GM10266 (cell line): ENCODE data around the gene FLT1.

Experiments used
- DNase-seq: peaks from one replicate; pipeline ENCODE4 v3.0.0; 2012; ENCODE audit errors: extremely low spot score
- CTCF ChIP-seq: IDR thresholded peaks from 2 replicates; pipeline ENCODE4 v1.5.1; 2012; ENCODE audit warnings: mild to moderate bottlenecking, low read depth; ENCODE audit not compliant: control insufficient read depth, insufficient read depth; ENCODE audit errors: missing control alignments

The FLT1 gene

GRCh38 chr13:28449826-28450773 is 44.8 kb downstream of the FLT1 start:
- no peak for DNase-seq
- TF ChIP-seq CTCF: no peak

GRCh38 chr13:28448651-28449358 is 46.1 kb downstream of the FLT1 start:
- no peak for DNase-seq
- TF ChIP-seq CTCF: no peak

- no peak for DNase-seq
- TF ChIP-seq CTCF: no peak
These were observed 46.9 kb downstream of the FLT1 start for GRCh38 chr13:28447989-28448388.

- DNase-seq: no peak
- TF ChIP-seq CTCF: no peak
These were observed 47.7 kb downstream of the FLT1 start for GRCh38 chr13:28447206-28447605.

- no peak for TF ChIP-seq CTCF
- DNase-seq: no peak
These were observed 52.1 kb downstream of the FLT1 start for GRCh38 chr13:28442839-28443238.

GRCh38 chr13:28441529-28441928 is 53.4 kb downstream of the FLT1 start:
- no peak for DNase-seq
- TF ChIP-seq CTCF: no peak
